H54 (cell line): ENCODE measurements around the gene CDV3.

Source experiments
- DNase-seq: peaks from one replicate; pipeline ENCODE4 v3.0.0; 2011; ENCODE audit warnings: low spot score, mixed read lengths; ENCODE audit not compliant: insufficient read length
- FAIRE-seq: peaks from 3 replicates; lab custom pipeline; 2011; peaks lifted over from hg19 to GRCh38; lab: Jason Lieb, UNC
- POLR2A ChIP-seq: IDR thresholded peaks from 2 replicates; pipeline ENCODE4 v1.6.1; 2011; ENCODE audit warnings: low read depth, mild to moderate bottlenecking, low read length

Gene CDV3

GRCh38 chr3:133600572-133601081 lies 27.1 kb downstream of the CDV3 start:
- TF ChIP-seq POLR2A: no peak
- DNase-seq: no peak
- FAIRE-seq: no peak

GRCh38 chr3:133606342-133606741 lies 32.9 kb downstream of the CDV3 start:
- FAIRE-seq (no peak), DNase-seq (no peak)
- TF ChIP-seq POLR2A: no peak

DNA sequence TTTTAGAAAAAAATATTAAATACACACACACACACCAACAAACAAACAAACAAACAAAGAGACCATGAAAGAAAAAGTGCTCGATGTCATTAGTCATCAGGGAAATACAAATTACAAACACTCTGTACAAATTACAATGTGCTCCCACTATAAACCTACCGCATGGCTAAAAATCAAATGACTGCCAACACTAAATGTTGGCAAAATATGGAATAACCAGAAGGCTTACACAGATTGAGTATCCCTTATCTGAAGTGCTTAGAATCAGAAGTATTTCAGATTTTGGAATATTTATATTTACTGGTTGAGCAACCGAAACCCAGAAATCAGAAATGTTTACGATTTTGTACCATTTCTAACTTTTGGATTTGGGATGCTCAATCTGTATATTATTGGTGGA lies 33.4 kb downstream of the CDV3 start:
- TF ChIP-seq POLR2A: no peak
- DNase-seq (no peak), FAIRE-seq (no peak)

DNA sequence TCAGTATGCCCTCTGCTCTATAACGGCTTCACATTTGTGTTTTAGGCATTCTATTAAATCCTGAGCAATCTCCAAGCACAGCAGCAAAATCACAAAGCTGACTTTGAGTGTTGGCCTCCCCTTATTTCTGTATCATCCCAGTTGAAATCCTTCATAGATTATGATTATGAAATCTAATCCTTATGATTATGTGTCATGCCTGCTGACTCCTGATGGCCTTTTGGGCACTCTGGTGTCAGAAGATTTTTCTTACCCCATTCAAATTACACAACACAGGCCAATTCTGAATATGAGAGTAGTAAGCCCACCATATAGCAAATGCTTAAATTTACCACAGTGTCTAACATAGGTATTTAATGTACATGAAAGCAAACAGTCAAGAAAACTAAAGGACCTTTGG lies 34.3 kb downstream of the CDV3 start:
- FAIRE-seq (no peak), DNase-seq (no peak)
- no peak for TF ChIP-seq POLR2A

DNA sequence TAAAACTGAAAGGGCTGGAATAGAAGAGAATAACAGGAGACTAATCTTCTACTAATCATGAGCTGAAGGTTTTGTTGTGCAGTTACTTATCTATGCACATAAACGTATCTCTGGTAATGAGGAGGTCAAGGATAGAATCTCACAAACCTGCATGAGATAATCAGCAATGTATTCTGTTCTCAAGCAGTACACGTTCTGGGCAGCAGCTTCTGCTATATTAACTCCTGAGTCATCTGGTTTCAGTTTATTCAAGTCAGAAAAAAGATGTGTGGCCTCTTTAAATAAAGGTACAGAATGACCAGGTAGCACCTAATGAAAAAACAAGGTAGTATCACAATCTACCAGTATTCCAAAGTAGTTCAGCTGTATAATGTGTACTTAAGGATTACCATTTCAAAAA lies 34.9 kb downstream of the CDV3 start:
- DNase-seq (no peak), FAIRE-seq (no peak)
- no peak for TF ChIP-seq POLR2A

- no peak for TF ChIP-seq POLR2A
- FAIRE-seq: no peak
- DNase-seq: no peak
These were observed 36.5 kb downstream of the CDV3 start for GRCh38 chr3:133610031-133610430.

DNA sequence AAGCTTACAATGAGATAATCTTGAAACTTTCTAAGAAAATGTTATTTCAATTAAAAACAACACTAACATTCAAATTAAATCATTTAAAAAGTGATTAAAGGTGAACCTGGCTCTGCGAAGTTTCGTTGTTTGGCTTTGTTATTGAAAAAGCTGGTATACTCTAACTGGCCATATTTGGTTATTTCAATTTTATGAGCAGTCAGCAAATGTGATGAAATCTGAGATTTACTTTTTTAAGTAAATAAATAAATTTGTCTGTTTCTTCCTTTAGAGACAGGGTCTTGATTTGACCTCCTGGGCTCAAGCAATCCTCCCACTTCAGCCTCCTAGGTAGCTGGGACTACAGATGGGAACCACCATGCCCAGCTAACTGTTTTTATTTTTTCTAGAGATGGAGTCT lies 38.0 kb downstream of the CDV3 start:
- DNase-seq (no peak), FAIRE-seq (no peak)
- TF ChIP-seq POLR2A: no peak

DNA sequence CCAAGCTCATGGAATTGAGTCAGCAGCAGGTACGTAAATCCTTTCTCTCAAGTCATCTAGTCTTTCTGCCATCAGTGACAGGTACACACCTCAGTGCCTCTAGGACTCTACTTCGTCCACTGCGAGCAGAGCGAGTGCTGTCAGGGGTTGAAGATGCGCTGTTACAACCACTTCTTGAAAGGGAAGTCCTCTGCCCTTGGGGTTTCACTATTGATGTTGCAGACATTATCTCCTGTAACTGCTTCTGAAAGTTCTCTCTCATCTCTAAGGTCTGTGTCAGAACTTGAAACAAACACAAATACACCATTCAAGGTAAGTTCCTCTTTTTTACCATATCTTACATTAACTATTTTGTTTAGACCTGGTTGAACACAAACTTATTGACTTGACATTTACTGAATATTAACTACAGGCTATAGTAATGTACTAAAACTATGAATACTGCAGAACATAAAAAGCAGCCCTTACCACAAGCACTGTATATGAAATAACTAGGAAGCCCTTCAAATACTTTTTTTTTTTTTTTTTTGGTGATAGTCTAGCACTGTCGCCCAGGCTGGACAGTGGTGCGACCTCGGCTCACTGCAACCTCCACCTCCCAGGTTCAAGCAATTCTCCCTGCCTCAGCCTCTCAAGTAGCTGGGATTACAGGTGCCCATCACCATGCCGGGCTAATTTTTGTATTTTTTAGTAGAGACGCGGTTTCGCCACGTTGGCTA lies 46.7 kb downstream of the CDV3 start:
- peak; percentile 36 for FAIRE-seq
- DNase-seq: no peak
- no peak for TF ChIP-seq POLR2A

- TF ChIP-seq POLR2A: no peak
- DNase-seq (no peak), FAIRE-seq (no peak)
These were observed 54.3 kb downstream of the CDV3 start for GRCh38 chr3:133627789-133628188.

DNA sequence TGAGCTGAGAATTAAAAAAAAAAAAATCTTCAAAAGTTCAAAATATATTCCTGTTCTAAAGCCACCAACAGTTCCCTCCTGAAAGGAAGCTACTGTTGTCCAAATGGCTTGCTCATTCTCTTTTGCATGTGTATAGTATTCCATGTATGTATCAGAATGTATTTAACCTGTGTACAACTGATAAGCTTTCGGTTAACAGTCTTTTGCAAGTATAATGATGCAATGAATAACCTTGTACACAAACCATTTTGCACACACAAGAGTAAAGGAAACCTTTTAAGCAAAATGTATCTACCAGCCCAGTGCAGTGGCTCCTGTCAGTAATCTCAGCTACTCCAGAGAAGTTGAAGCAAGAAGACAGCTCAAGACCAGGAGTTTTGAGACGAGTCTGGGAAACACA lies 55.7 kb downstream of the CDV3 start:
- TF ChIP-seq POLR2A: no peak
- peak; percentile 52 for FAIRE-seq
- no peak for DNase-seq

DNA sequence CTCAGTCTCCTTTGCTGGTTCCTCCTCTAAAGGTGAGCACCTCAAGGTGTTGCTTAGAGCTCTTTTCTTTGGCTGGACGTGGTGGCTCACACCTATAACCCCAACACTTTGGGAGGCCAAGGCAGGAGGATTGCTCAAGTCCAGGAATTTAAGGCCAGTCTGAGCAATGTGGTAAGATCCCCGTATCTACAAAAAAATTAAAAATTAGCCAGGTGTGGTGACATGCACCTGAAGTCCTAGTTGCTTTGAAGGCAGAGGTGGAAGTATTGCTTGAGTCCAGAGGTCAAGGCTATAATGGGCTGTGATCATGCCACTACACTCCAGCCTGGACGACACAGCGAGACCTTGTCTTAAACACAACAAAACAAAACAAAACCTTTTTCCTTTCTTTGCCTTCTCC lies 60.0 kb downstream of the CDV3 start:
- no peak for TF ChIP-seq POLR2A
- no peak for DNase-seq
- FAIRE-seq: peak; percentile 53
